Measurements from ENCODE around the gene SEL1L3. TPM values are rescaled to one million over a fixed set of nuclear protein-coding genes. Genes with fewer than 3 reads are reported as not detected.

Gene SEL1L3
- total and polyA plus RNA-seq, 2 donors (not counting 1 experiment from before 2014, with no cell fraction given), result 120 to 280 TPM

DNA sequence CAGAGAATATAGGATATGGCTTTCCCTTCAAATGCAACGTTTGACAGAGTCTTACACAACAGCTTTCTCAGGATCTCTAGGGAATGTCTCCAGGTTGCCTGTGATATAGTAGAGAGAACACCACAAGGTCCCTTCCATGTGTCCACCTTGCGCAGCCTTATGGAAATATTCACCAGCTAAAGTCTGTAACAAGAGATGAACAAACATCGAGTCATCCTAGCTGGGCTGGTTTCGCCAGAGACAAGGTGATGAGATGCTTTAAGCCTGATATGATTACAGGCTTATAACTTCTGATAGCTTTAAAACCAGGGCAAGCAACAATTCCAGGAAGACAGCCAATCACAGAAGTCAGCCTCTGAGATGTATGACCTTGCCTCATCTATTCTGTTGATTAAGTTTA is 83.8 kb downstream of the SEL1L3 start:
- H3K9ac ChIP-seq (ENCODE audit: low read length), result no peak overlapping the region
- H4K20me1 ChIP-seq (ENCODE audit: control insufficient read depth, insufficient read depth, low read length, poor library complexity, severe bottlenecking), result peaks cover 26% of the 10 kb centered on the region
- peaks cover 0 to 93% of the 10 kb centered on the region in 2 experiments for H3K36me3 ChIP-seq (replicated peaks in 1 of 2; ENCODE audit: control extremely low read depth in 1 of 2, control insufficient read depth in 1 of 2, extremely low read depth in 1 of 2, insufficient read depth in 2 of 2, low read length in 1 of 2)
- 100% methylated on average over 1 of the region's 4 CpGs for WGBS (ENCODE audit: insufficient coverage)
- Mint-ChIP-seq H3K4me3 (no peak overlapping the region), H3K9me3 (ENCODE audit: insufficient read depth) (no peaks in the 10 kb centered on the region), H3K27me3 (no peaks in the 10 kb centered on the region), H3K27ac (no peak overlapping the region), H3K4me1 (no peaks in the 10 kb centered on the region)
- CTCF ChIA-PET, result interaction anchor here (0.9 kb wide), 1 partner anchor 11 kb away, joined by 3 read pairs; no protein-coding TSS in a partner anchor
- intact Hi-C loops (cut with micrococcal nuclease), result no loop called here
- POLR2A ChIA-PET, result no interaction called here
- no peak overlapping the region for H2AFZ ChIP-seq (ENCODE audit: insufficient read depth, low read depth, low read length, poor library complexity, severe bottlenecking)
- H3K4me1 ChIP-seq (ENCODE audit: control insufficient read depth in 2 of 2, insufficient read depth in 2 of 2, low read length in 2 of 2), result no peaks in the 10 kb centered on the region
- peaks cover 7% of the 10 kb centered on the region for H3K79me2 ChIP-seq (ENCODE audit: control insufficient read depth, insufficient read depth, low read length)
- H3K9me3 ChIP-seq (ENCODE audit: control extremely low read depth in 1 of 3, control insufficient read depth in 2 of 3, insufficient read depth in 1 of 3, low read length in 2 of 3), result no peaks in the 10 kb centered on the region
- no peak overlapping the region for H3K27ac ChIP-seq (ENCODE audit: low read length in 2 of 2)
- H3K4me2 ChIP-seq (replicated peaks; ENCODE audit: low read depth, low read length, poor library complexity, severe bottlenecking), result no peak overlapping the region
- ATAC-seq (ENCODE audit: low read depth) (no peak), DNase-seq (no peak)
- no peaks in the 10 kb centered on the region for H3K27me3 ChIP-seq (replicated peaks in 1 of 4; ENCODE audit: control extremely low read depth in 1 of 4, control insufficient read depth in 3 of 4, insufficient read depth in 4 of 4, low read length in 3 of 4)
- no peak overlapping the region for H3K4me3 ChIP-seq (ENCODE audit: control extremely low read depth in 1 of 5, extremely low read depth in 1 of 5, insufficient read depth in 1 of 5, low read depth in 2 of 5, low read length in 4 of 5)
- TF ChIP-seq, protein P1, sequence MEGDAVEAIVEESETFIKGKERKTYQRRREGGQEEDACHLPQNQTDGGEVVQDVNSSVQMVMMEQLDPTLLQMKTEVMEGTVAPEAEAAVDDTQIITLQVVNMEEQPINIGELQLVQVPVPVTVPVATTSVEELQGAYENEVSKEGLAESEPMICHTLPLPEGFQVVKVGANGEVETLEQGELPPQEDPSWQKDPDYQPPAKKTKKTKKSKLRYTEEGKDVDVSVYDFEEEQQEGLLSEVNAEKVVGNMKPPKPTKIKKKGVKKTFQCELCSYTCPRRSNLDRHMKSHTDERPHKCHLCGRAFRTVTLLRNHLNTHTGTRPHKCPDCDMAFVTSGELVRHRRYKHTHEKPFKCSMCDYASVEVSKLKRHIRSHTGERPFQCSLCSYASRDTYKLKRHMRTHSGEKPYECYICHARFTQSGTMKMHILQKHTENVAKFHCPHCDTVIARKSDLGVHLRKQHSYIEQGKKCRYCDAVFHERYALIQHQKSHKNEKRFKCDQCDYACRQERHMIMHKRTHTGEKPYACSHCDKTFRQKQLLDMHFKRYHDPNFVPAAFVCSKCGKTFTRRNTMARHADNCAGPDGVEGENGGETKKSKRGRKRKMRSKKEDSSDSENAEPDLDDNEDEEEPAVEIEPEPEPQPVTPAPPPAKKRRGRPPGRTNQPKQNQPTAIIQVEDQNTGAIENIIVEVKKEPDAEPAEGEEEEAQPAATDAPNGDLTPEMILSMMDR (IDR thresholded peaks at IDR 0.05), result no peak
- no peak for TF ChIP-seq EZH2 (IDR thresholded peaks at IDR 0.05; ENCODE audit: borderline replicate concordance, insufficient read depth, low read depth, low read length, poor library complexity, severe bottlenecking)

DNA sequence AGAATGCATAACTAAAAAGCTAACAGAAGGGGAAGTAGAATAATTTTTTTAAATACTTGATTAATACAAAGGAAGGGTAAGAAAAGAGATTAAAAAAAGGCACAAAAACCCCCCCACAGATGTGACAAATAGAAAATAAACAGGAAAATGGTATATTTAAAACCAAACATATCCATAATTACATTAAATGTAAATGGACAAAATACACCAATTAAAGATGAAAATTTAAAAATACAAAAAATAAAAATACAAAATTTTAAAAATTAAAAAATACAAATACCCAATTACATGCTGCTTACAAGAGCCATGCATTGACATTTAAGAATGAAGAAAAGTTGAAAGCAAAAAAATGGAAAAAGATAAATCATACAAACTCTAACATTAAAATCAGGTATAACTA is 86.0 kb downstream of the SEL1L3 start:
- Histone ChIP-seq H3K9me3 (ENCODE audit: control extremely low read depth in 1 of 3, control insufficient read depth in 2 of 3, insufficient read depth in 1 of 3, low read length in 2 of 3) (no peaks in the 10 kb centered on the region), H3K27ac (ENCODE audit: low read length in 2 of 2) (no peak overlapping the region), H3K79me2 (ENCODE audit: control insufficient read depth, insufficient read depth, low read length) (peaks cover 2% of the 10 kb centered on the region), H3K4me1 (ENCODE audit: control insufficient read depth in 2 of 2, insufficient read depth in 2 of 2, low read length in 2 of 2) (no peaks in the 10 kb centered on the region), H3K4me2 (replicated peaks; ENCODE audit: low read depth, low read length, poor library complexity, severe bottlenecking) (no peak overlapping the region), H2AFZ (ENCODE audit: insufficient read depth, low read depth, low read length, poor library complexity, severe bottlenecking) (no peak overlapping the region), H3K9ac (ENCODE audit: low read length) (no peak overlapping the region), H3K27me3 (replicated peaks in 1 of 4; ENCODE audit: control extremely low read depth in 1 of 4, control insufficient read depth in 3 of 4, insufficient read depth in 4 of 4, low read length in 3 of 4) (no peaks in the 10 kb centered on the region), H3K36me3 (replicated peaks in 1 of 2; ENCODE audit: control extremely low read depth in 1 of 2, control insufficient read depth in 1 of 2, extremely low read depth in 1 of 2, insufficient read depth in 2 of 2, low read length in 1 of 2) (peaks cover 0 to 88% of the 10 kb centered on the region in 2 experiments), H4K20me1 (ENCODE audit: control insufficient read depth, insufficient read depth, low read length, poor library complexity, severe bottlenecking) (peaks cover 22% of the 10 kb centered on the region), H3K4me3 (ENCODE audit: control extremely low read depth in 1 of 5, extremely low read depth in 1 of 5, insufficient read depth in 1 of 5, low read depth in 2 of 5, low read length in 4 of 5) (no peak overlapping the region)
- Mint-ChIP-seq H3K4me3 (no peak overlapping the region), H3K4me1 (no peaks in the 10 kb centered on the region), H3K27ac (no peak overlapping the region), H3K9me3 (ENCODE audit: insufficient read depth) (no peaks in the 10 kb centered on the region), H3K27me3 (no peaks in the 10 kb centered on the region)
- ChIA-PET POLR2A (no interaction called here), CTCF (interaction anchor here (1.1 kb wide), 1 partner anchor 9 kb away, joined by 4 read pairs; no protein-coding TSS in a partner anchor)
- no peak for TF ChIP-seq EZH2 (IDR thresholded peaks at IDR 0.05; ENCODE audit: borderline replicate concordance, insufficient read depth, low read depth, low read length, poor library complexity, severe bottlenecking)
- TF ChIP-seq, protein P1 (IDR thresholded peaks at IDR 0.05), result no peak
- DNase-seq (no peak), ATAC-seq (ENCODE audit: low read depth) (no peak)
- intact Hi-C loops (cut with micrococcal nuclease), result no loop called here
